H9 (cell line): ENCODE results near the gene TMEM200A. TPM values are rescaled to one million over a fixed set of nuclear protein-coding genes. Genes with fewer than 3 reads are reported as not detected.

Experiments
- DNase-seq: peaks from one replicate; pipeline ENCODE4 v3.0.0-alpha.2; 2017
- H2AFZ ChIP-seq: one replicate; pipeline ENCODE4 v1.6.1; 2013; ENCODE audit warnings: mild to moderate bottlenecking, low read length, control low read depth, moderate library complexity
- H2AK5ac ChIP-seq: 2 replicates; pipeline ENCODE4 v1.6.1; 2013; ENCODE audit warnings: low read length, control low read depth, mixed read lengths; ENCODE audit not compliant: insufficient read length
- H2BK120ac ChIP-seq: one replicate; pipeline ENCODE4 v1.6.1; 2013; ENCODE audit warnings: low read depth, mild to moderate bottlenecking, low read length, control low read depth, inconsistent platforms; ENCODE audit not compliant: poor library complexity, severe bottlenecking
- H2BK12ac ChIP-seq: 2 replicates; pipeline ENCODE4 v1.6.1; 2013; ENCODE audit warnings: low read length, control low read depth, mixed read lengths, low read depth; ENCODE audit not compliant: insufficient read length
- H2BK15ac ChIP-seq: 2 replicates; pipeline ENCODE4 v1.6.1; 2013; ENCODE audit warnings: low read depth, low read length, control low read depth
- H2BK20ac ChIP-seq: one replicate; pipeline ENCODE4 v1.6.1; 2013; ENCODE audit warnings: low read depth, mild to moderate bottlenecking, low read length, control low read depth, inconsistent platforms; ENCODE audit not compliant: poor library complexity, severe bottlenecking
- H2BK5ac ChIP-seq: 2 replicates; pipeline ENCODE4 v1.6.1; 2013; ENCODE audit warnings: low read length, control low read depth, mixed read lengths; ENCODE audit not compliant: insufficient read length
- H3K14ac ChIP-seq: 2 replicates; pipeline ENCODE4 v1.6.1; 2013; ENCODE audit warnings: low read length, control low read depth; ENCODE audit not compliant: insufficient read depth
- H3K18ac ChIP-seq: 2 replicates; pipeline ENCODE4 v1.6.1; 2013; ENCODE audit warnings: low read depth, mild to moderate bottlenecking, mixed read lengths, low read length, control low read depth; ENCODE audit not compliant: insufficient read length
- H3K23ac ChIP-seq: 2 replicates; pipeline ENCODE4 v1.6.1; 2013; ENCODE audit warnings: low read length, control low read depth, mixed read lengths, low read depth; ENCODE audit not compliant: insufficient read length
- H3K23me2 ChIP-seq: 2 replicates; pipeline ENCODE4 v1.6.1; 2013; ENCODE audit warnings: low read depth, mild to moderate bottlenecking, mixed read lengths, low read length, control low read depth; ENCODE audit not compliant: insufficient read length, poor library complexity, severe bottlenecking
- H3K27ac ChIP-seq: 2 replicates; pipeline ENCODE4 v1.5.1; 2013; ENCODE audit warnings: low read length, control low read depth, mixed read lengths, low read depth; ENCODE audit not compliant: insufficient read length
- H3K27me3 ChIP-seq: 2 replicates; pipeline ENCODE4 v1.6.1; 2013; ENCODE audit warnings: low read length, control low read depth, inconsistent platforms; ENCODE audit not compliant: insufficient read depth
- H3K4ac ChIP-seq: 2 replicates; pipeline ENCODE4 v1.6.1; 2013; ENCODE audit warnings: low read depth, mild to moderate bottlenecking, control low read depth, inconsistent platforms, low read length, moderate library complexity
- H3K4me1 ChIP-seq: 2 replicates; pipeline ENCODE4 v1.6.1; 2013; ENCODE audit warnings: low read length, control low read depth, inconsistent platforms; ENCODE audit not compliant: insufficient read depth
- H3K4me2 ChIP-seq: 2 replicates; pipeline ENCODE4 v1.6.1; 2013; ENCODE audit warnings: low read length, control low read depth, mixed read lengths; ENCODE audit not compliant: insufficient read length, insufficient read depth
- H3K56ac ChIP-seq: 2 replicates; pipeline ENCODE4 v1.6.1; 2013; ENCODE audit warnings: low read depth, mild to moderate bottlenecking, mixed read lengths, low read length, control low read depth; ENCODE audit not compliant: insufficient read length
- H3K79me1 ChIP-seq: 2 replicates; pipeline ENCODE4 v1.6.1; 2013; ENCODE audit warnings: low read depth, mild to moderate bottlenecking, moderate library complexity, low read length, control low read depth, inconsistent platforms; ENCODE audit not compliant: insufficient read depth, poor library complexity, severe bottlenecking
- H3K79me2 ChIP-seq: 2 replicates; pipeline ENCODE4 v1.6.1; 2013; ENCODE audit warnings: low read length, control low read depth, inconsistent platforms; ENCODE audit not compliant: insufficient read depth
- H3K9ac ChIP-seq: 2 replicates; pipeline ENCODE4 v1.6.1; 2013; ENCODE audit warnings: low read length, control low read depth, mixed read lengths; ENCODE audit not compliant: insufficient read length; ENCODE audit errors: extremely low read depth
- H3K9me3 ChIP-seq: one replicate; pipeline ENCODE4 v1.6.1; 2013; ENCODE audit warnings: low read depth, low read length, inconsistent platforms; ENCODE audit not compliant: control insufficient read depth
- H3T11ph ChIP-seq: one replicate; pipeline ENCODE4 v1.6.1; 2013; ENCODE audit warnings: mild to moderate bottlenecking, low read length, control low read depth, inconsistent platforms
- H4K20me1 ChIP-seq: one replicate; pipeline ENCODE4 v1.6.1; 2013; ENCODE audit not compliant: control insufficient read depth, insufficient read length, insufficient read depth
- H4K5ac ChIP-seq: 2 replicates; pipeline ENCODE4 v1.6.1; 2013; ENCODE audit warnings: low read depth, mild to moderate bottlenecking, mixed read lengths, low read length, control low read depth; ENCODE audit not compliant: insufficient read length
- H4K8ac ChIP-seq: replicated peaks from 2 replicates; pipeline ENCODE4 v1.6.1; 2013; ENCODE audit warnings: low read length, control low read depth, mixed read lengths, low read depth; ENCODE audit not compliant: insufficient read length
- H4K91ac ChIP-seq: 2 replicates; pipeline ENCODE4 v1.6.1; 2013; ENCODE audit warnings: low read depth, mild to moderate bottlenecking, moderate library complexity, mixed read lengths, low read length, control low read depth; ENCODE audit not compliant: insufficient read length
- H3K27ac Mint-ChIP-seq, 3 experiments: 2 replicates in 2 of 3; 3 replicates in 1 of 3; pipeline ENCODE4 v1.8.0; 2020 to 2021; ENCODE audit warnings: mixed read lengths in 3 of 3, mild to moderate bottlenecking in 1 of 3, moderate library complexity in 1 of 3
- H3K27me3 Mint-ChIP-seq: 2 replicates; pipeline ENCODE4 v1.8.0; 2021; ENCODE audit warnings: low read depth, mild to moderate bottlenecking, moderate library complexity, mixed read lengths
- H3K36me3 Mint-ChIP-seq, 3 experiments: 2 replicates in 2 of 3; 3 replicates in 1 of 3; pipeline ENCODE4 v1.8.0; 2020 to 2021; ENCODE audit warnings: low read depth in 3 of 3, mixed read lengths in 3 of 3; ENCODE audit not compliant: insufficient read depth in 1 of 3
- H3K4me1 Mint-ChIP-seq, 2 experiments: 2 replicates each; pipeline ENCODE4 v1.8.0; 2020; ENCODE audit warnings: mixed read lengths in 2 of 2
- H3K4me3 Mint-ChIP-seq, 2 experiments: 2 replicates in 1 of 2; 3 replicates in 1 of 2; pipeline ENCODE4 v1.8.0; 2020 to 2021; ENCODE audit warnings: mild to moderate bottlenecking in 2 of 2, mixed read lengths in 2 of 2, moderate library complexity in 1 of 2
- H3K9me3 Mint-ChIP-seq, 2 experiments: 2 replicates in 1 of 2; 3 replicates in 1 of 2; pipeline ENCODE4 v1.8.0; 2020; ENCODE audit warnings: mild to moderate bottlenecking in 2 of 2, mixed read lengths in 2 of 2, moderate library complexity in 1 of 2
- WGBS: extraction: QIAGEN DNeasy Blood & Tissue Kit; methylation state at CpG from one replicate; pipeline ENCODE4 v1.1.7; 2013; ENCODE audit warnings: missing lambda C conversion rate, low lambda C conversion rate, mixed read lengths; ENCODE audit not compliant: insufficient read length; ENCODE audit errors: extremely low coverage; 5-methylcytosine and 5-hydroxymethylcytosine counted together
- total RNA-seq: library from RNA; stranded (reverse); gene quantifications from 2 replicates; pipeline ENCODE4 v1.2.1, GENCODE V29; 2021
- TF ChIP-seq, protein P1 (sequence below): fragments of 200-600 bp; sonication (generic); conservative IDR thresholded peaks from 3 replicates; pipeline ENCODE4 v1.8.0; 2021; ENCODE audit warnings: antibody characterized with exemption, mild to moderate bottlenecking

Gene TMEM200A
- total RNA-seq, 1 experiment from 2014 or later: 6.1 TPM

DNA sequence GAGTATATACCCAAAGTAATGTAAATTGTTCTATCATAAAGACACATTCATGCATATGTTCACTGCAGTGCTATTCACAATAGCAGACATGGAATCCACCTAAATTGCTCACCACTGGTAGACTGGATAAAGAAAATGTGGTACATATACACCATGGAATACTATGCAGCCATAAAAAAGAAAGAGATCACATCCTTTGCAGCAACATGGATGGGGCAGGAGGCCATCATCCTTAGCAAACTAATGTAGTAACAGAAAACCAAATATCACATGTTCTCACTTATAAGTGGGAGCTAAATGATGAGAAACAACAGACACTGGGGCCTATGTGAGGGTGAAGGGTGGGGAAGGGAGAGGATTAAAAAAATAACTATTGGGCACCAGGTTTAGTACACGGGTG, 11.5 kb upstream of the TMEM200A start:
- H3K23me2 ChIP-seq: no peaks in the 10 kb centered on the region
- H2BK120ac ChIP-seq: no peak overlapping the region
- H3K9me3 ChIP-seq: no peaks in the 10 kb centered on the region

More for the DNA sequence above, 11.5 kb upstream of the TMEM200A start:
- H3K4me1 Mint-ChIP-seq: no peaks in the 10 kb centered on the region
- no peak overlapping the region for H3K27ac Mint-ChIP-seq
- H3K27me3 Mint-ChIP-seq: no peaks in the 10 kb centered on the region
- Histone ChIP-seq H3K23ac (no peak overlapping the region), H4K8ac (no peak overlapping the region), H2AFZ (no peak overlapping the region), H2AK5ac (no peak overlapping the region), H3K14ac (no peak overlapping the region), H3K27ac (no peak overlapping the region), H3T11ph (no peak overlapping the region), H3K18ac (no peak overlapping the region), H2BK20ac (no peak overlapping the region), H3K4me2 (no peak overlapping the region), H3K79me2 (no peaks in the 10 kb centered on the region), H3K27me3 (no peaks in the 10 kb centered on the region), H4K5ac (no peak overlapping the region), H4K91ac (no peak overlapping the region), H3K4ac (no peak overlapping the region), H2BK5ac (no peak overlapping the region), H3K9ac (no peak overlapping the region), H2BK15ac (no peak overlapping the region), H3K4me1 (no peaks in the 10 kb centered on the region), H4K20me1 (no peaks in the 10 kb centered on the region), H3K56ac (no peak overlapping the region), H3K79me1 (no peaks in the 10 kb centered on the region), H2BK12ac (no peak overlapping the region)
- TF ChIP-seq, protein P1, sequence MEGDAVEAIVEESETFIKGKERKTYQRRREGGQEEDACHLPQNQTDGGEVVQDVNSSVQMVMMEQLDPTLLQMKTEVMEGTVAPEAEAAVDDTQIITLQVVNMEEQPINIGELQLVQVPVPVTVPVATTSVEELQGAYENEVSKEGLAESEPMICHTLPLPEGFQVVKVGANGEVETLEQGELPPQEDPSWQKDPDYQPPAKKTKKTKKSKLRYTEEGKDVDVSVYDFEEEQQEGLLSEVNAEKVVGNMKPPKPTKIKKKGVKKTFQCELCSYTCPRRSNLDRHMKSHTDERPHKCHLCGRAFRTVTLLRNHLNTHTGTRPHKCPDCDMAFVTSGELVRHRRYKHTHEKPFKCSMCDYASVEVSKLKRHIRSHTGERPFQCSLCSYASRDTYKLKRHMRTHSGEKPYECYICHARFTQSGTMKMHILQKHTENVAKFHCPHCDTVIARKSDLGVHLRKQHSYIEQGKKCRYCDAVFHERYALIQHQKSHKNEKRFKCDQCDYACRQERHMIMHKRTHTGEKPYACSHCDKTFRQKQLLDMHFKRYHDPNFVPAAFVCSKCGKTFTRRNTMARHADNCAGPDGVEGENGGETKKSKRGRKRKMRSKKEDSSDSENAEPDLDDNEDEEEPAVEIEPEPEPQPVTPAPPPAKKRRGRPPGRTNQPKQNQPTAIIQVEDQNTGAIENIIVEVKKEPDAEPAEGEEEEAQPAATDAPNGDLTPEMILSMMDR: no peak
- H3K36me3 Mint-ChIP-seq: peaks cover 0 to 4% (median 2%) of the 10 kb centered on the region in 3 experiments; a peak in 3 of 7 replicates
- no peak for DNase-seq
- H3K4me3 Mint-ChIP-seq: no peak overlapping the region
- H3K9me3 Mint-ChIP-seq: peaks cover 7% of the 10 kb centered on the region in 2 experiments; a peak in 4 of 5 replicates
- no CpG with 5 or more reads among the region's 1 CpG for WGBS
